H7 (cell line): Measurements from ENCODE around the gene HDAC4. TPM values are rescaled to one million over a fixed set of nuclear protein-coding genes. Genes with fewer than 3 reads are reported as not detected.

Experiments
- DNase-seq: peaks from one replicate; pipeline ENCODE4 v3.0.0; 2012
- H3K27me3 ChIP-seq: 2 replicates; pipeline ENCODE4 v1.6.0; 2011; ENCODE audit warnings: mild to moderate bottlenecking, low read length; ENCODE audit not compliant: control insufficient read depth, insufficient read depth
- H3K36me3 ChIP-seq: replicated peaks from 2 replicates; pipeline ENCODE4 v1.5.1; 2011; ENCODE audit warnings: low read length; ENCODE audit not compliant: control insufficient read depth, insufficient read depth
- H3K4me3 ChIP-seq: 2 replicates; pipeline ENCODE4 v1.5.1; 2011; ENCODE audit warnings: low read depth, mild to moderate bottlenecking, control low read depth, low read length, moderate library complexity; ENCODE audit not compliant: insufficient read depth
- total RNA-seq: library from RNA; depleted of rRNA; stranded (reverse); fragments of >200 nt; shearing (Covaris generic); gene quantifications from 2 replicates; pipeline ENCODE4 v1.2.3, GENCODE V29; 2014

HDAC4 gene
- total RNA-seq, 1 experiment from 2014 or later, result 18.1 TPM

GRCh38 chr2:239321596-239322415 is 79.0 kb downstream of the HDAC4 start:
- Histone ChIP-seq H3K36me3 (peaks cover 2% of the 10 kb centered on the region; the same call in 1 of the 2 replicates), H3K27me3 (no peaks in the 10 kb centered on the region), H3K4me3 (no peak overlapping the region)
- DNase-seq, result peak; percentile 49

- Histone ChIP-seq H3K36me3 (peaks cover 2% of the 10 kb centered on the region; the same call in 1 of the 2 replicates), H3K4me3 (no peak overlapping the region), H3K27me3 (no peaks in the 10 kb centered on the region)
- no peak for DNase-seq
Measured at GRCh38 chr2:239318790-239319661, 81.8 kb downstream of the HDAC4 start.

GRCh38 chr2:239318151-239318611 is 82.6 kb downstream of the HDAC4 start:
- no peaks in the 10 kb centered on the region for H3K27me3 ChIP-seq
- peaks cover 2% of the 10 kb centered on the region; the same call in 1 of the 2 replicates for H3K36me3 ChIP-seq
- DNase-seq, result no peak
- H3K4me3 ChIP-seq, result no peak overlapping the region

GRCh38 chr2:239316562-239317465 is 84.0 kb downstream of the HDAC4 start:
- Histone ChIP-seq H3K4me3 (no peak overlapping the region), H3K27me3 (no peaks in the 10 kb centered on the region), H3K36me3 (no peaks in the 10 kb centered on the region)
- no peak for DNase-seq

- Histone ChIP-seq H3K36me3 (no peaks in the 10 kb centered on the region), H3K27me3 (no peaks in the 10 kb centered on the region), H3K4me3 (no peak overlapping the region)
- no peak for DNase-seq
Measured at GRCh38 chr2:239315308-239315707, 85.5 kb downstream of the HDAC4 start.

- Histone ChIP-seq H3K4me3 (no peak overlapping the region), H3K36me3 (no peaks in the 10 kb centered on the region), H3K27me3 (no peaks in the 10 kb centered on the region)
- no peak for DNase-seq
Measured at GRCh38 chr2:239313776-239314175, 87.0 kb downstream of the HDAC4 start.

- Histone ChIP-seq H3K27me3 (no peaks in the 10 kb centered on the region), H3K36me3 (no peaks in the 10 kb centered on the region), H3K4me3 (no peak overlapping the region)
- DNase-seq, result no peak
Measured at GRCh38 chr2:239312741-239313667, 87.8 kb downstream of the HDAC4 start.

GRCh38 chr2:239312081-239312511 is 88.7 kb downstream of the HDAC4 start:
- Histone ChIP-seq H3K27me3 (no peaks in the 10 kb centered on the region), H3K36me3 (no peaks in the 10 kb centered on the region), H3K4me3 (no peak overlapping the region)
- DNase-seq, result no peak

- DNase-seq, result no peak
- no peaks in the 10 kb centered on the region for H3K27me3 ChIP-seq
- H3K36me3 ChIP-seq, result no peaks in the 10 kb centered on the region
- H3K4me3 ChIP-seq, result no peak overlapping the region
Measured at GRCh38 chr2:239311132-239312040, 89.4 kb downstream of the HDAC4 start.

GRCh38 chr2:239310401-239311061 is 90.3 kb downstream of the HDAC4 start:
- Histone ChIP-seq H3K36me3 (no peaks in the 10 kb centered on the region), H3K4me3 (no peak overlapping the region), H3K27me3 (no peaks in the 10 kb centered on the region)
- DNase-seq, result no peak

GRCh38 chr2:239309398-239310245 is 91.2 kb downstream of the HDAC4 start:
- Histone ChIP-seq H3K4me3 (no peak overlapping the region), H3K27me3 (no peaks in the 10 kb centered on the region), H3K36me3 (no peaks in the 10 kb centered on the region)
- no peak for DNase-seq
